Neutrophil (primary cell): Measurements from ENCODE around the gene PANX3.

ENCODE experiments used
- H3K27ac ChIP-seq: fragments of 200-600 bp; sonication (generic); 2 replicates; pipeline ENCODE4 v1.5.1; 2016; ENCODE audit warnings: mild to moderate bottlenecking, moderate library complexity
- H3K27me3 ChIP-seq: fragments of 200-600 bp; sonication (generic); 2 replicates; pipeline ENCODE4 v1.6.0; 2016; ENCODE audit warnings: mild to moderate bottlenecking
- H3K36me3 ChIP-seq: fragments of 200-600 bp; sonication (generic); 2 replicates; pipeline ENCODE4 v1.5.1; 2017
- H3K4me1 ChIP-seq, 2 experiments: fragments of 200-600 bp in 1 of 2; sonication (generic) in 1 of 2; 1 replicate in 1 of 2; 2 replicates in 1 of 2; pipeline versions ENCODE4 v1.5.1 to v1.6.1; 2013 to 2016; ENCODE audit warnings: low read depth in 1 of 2, low read length in 1 of 2, mild to moderate bottlenecking in 1 of 2, moderate library complexity in 1 of 2; ENCODE audit not compliant: control insufficient read depth in 1 of 2, insufficient read depth in 1 of 2
- H3K4me3 ChIP-seq, 2 experiments: fragments of 200-600 bp in 1 of 2; sonication (generic) in 1 of 2; 1 replicate in 1 of 2; 2 replicates in 1 of 2; pipeline ENCODE4 v1.5.1; 2013 to 2016; ENCODE audit warnings: low read depth in 1 of 2, low read length in 1 of 2, mild to moderate bottlenecking in 1 of 2, moderate library complexity in 1 of 2
- H3K9me3 ChIP-seq: fragments of 200-600 bp; sonication (generic); 2 replicates; pipeline ENCODE4 v1.5.1; 2016
- CTCF ChIP-seq: fragments of 200-600 bp; sonication (generic); IDR thresholded peaks from 2 replicates; pipeline ENCODE4 v1.5.1; 2016; ENCODE audit warnings: antibody characterized with exemption

PANX3 gene

DNA sequence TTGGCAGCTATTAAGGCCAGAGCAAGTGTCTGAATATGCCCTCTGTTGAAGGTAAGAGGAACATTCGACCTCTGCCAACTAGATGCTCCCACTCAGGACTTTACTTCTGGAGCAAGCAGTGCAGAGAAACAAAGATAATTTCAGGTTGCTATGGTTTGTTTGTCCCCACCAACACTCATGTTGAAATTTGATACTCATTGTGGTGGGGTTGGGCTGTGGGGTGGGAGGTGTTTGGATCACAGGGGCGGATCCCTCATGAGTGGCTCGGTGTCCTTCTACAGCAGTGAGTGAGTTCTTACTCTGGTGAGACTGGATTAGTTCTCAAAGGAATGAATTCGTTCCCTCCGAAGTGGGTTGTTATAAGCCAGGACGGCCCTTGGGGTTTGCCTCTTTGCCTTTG is 29.4 kb upstream of the PANX3 start:
- Histone ChIP-seq H3K36me3 (no peaks in the 10 kb centered on the region), H3K27ac (no peak overlapping the region), H3K4me1 (no peaks in the 10 kb centered on the region), H3K27me3 (peaks cover 12% of the 10 kb centered on the region), H3K9me3 (no peaks in the 10 kb centered on the region), H3K4me3 (no peak overlapping the region)
- no peak for TF ChIP-seq CTCF

DNA sequence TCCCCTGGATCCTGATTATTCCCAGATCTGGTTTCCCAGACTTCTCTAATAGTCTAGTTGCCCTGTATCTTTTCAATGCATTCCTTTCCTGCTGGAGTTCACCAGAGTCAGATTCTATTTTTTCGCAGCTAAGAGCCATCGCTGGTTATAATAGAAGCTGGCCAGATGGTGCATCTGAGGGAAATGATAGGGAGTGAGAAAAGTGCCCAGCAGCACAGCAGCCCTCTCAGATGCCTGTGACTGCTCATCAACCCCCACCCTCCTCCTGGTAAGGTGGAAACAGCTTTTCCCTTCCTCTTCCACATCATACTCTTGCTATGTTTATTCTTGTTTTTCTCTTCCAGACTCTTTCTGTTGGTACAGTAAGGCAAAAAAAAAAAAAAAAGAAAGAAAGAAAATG is 28.7 kb upstream of the PANX3 start:
- Histone ChIP-seq H3K36me3 (no peaks in the 10 kb centered on the region), H3K27ac (no peak overlapping the region)
- TF ChIP-seq CTCF = no peak

DNA sequence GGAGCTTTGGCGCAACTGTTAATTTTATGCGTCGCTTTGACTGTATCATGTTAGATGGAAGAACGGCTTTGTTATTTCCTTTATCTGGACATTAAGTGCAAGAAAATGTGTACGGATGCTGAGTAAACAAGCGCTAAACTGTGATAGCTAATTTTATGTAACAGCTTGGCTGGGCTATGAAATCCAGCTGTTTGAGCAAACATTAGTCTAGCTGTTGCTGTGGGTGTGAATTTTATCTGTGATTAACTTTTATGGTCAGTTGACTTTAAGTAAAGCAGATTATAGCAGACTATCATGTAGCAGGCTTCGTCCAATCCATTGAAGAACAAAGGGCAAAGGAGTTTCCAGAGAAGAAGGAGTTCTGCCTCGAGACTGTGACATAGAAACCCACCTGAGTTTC is 27.4 kb upstream of the PANX3 start:
- H3K4me3 ChIP-seq = no peak overlapping the region
- no peak for TF ChIP-seq CTCF
- H3K27me3 ChIP-seq = peaks cover 12% of the 10 kb centered on the region
- H3K36me3 ChIP-seq = no peaks in the 10 kb centered on the region
- no peaks in the 10 kb centered on the region for H3K9me3 ChIP-seq
- H3K4me1 ChIP-seq = no peaks in the 10 kb centered on the region
- no peak overlapping the region for H3K27ac ChIP-seq

More for the DNA sequence above, 28.7 kb upstream of the PANX3 start:
- H3K27me3 ChIP-seq = peaks cover 12% of the 10 kb centered on the region
- H3K4me3 ChIP-seq = no peak overlapping the region
- H3K9me3 ChIP-seq = no peaks in the 10 kb centered on the region
- H3K4me1 ChIP-seq = no peaks in the 10 kb centered on the region

DNA sequence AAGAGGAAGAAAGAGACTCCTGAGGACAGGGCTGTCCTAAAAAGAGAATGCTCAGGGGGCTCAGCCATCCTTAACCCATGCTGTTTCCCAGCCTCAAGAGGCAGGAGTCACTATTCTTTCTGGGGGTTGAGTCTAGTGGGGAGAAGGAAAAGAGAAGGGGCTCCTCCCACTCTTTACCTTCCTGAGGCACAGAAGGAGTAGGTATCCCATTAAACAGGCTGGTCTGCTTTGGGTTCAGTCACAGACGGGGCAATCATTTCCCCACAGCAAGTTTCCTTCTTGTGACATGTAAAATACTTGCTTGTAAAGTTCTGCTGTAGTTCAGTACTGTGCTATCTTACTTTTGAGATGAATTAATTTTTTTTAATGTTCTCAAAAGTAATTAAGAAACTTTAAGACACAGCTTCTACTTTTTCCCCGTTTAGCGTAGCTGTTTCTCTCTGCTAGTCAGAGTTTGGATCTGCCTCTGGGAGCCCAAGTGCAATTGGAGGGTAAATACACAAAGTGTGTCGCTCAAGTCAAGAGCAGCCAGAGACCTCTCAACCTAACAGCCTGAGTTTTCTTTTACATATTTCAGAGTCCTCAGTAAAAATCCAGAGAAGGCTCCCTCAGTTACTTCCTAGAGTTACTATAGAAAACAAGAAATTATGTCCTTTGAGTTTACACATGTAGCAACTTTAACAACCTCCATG is 26.4 kb upstream of the PANX3 start:
- Histone ChIP-seq H3K4me3 (no peak overlapping the region), H3K36me3 (no peaks in the 10 kb centered on the region), H3K27me3 (peaks cover 12% of the 10 kb centered on the region), H3K27ac (no peak overlapping the region), H3K9me3 (no peaks in the 10 kb centered on the region), H3K4me1 (no peaks in the 10 kb centered on the region)
- no peak for TF ChIP-seq CTCF

DNA sequence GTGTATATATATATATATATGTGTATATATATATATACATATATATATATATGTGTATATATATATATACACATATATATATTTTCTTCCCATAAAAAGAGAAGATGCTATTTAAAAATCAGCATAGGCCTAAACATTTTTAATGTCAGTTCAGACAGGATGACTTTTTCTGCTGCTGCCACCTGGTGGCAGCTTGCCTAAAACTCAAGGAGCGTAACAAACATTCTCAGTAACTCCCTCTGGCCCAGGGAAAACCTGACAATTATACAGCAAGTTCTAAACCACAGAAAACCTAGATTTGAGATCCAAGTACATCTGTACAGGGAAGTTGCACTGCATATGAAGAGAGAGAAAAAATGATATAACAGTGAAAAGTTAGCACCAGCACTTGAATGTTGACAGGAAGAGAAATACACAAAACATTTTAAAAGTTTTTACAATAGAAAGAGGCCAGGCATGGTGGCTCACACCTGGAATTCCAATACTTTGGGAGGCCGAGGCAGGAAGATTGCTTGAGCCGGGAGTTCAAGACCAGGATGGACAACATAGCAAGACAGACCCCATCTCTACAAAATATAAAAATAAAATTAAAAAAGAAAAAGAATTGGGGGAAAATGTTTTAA is 24.9 kb upstream of the PANX3 start:
- H3K36me3 ChIP-seq = no peaks in the 10 kb centered on the region
- no peaks in the 10 kb centered on the region for H3K4me1 ChIP-seq
- no peaks in the 10 kb centered on the region for H3K9me3 ChIP-seq
- peaks cover 12% of the 10 kb centered on the region for H3K27me3 ChIP-seq
- no peak overlapping the region for H3K4me3 ChIP-seq
- no peak overlapping the region for H3K27ac ChIP-seq
- TF ChIP-seq CTCF = no peak
